Measurements from ENCODE around the gene ADAM11. TPM values are rescaled to one million over a fixed set of nuclear protein-coding genes. Genes with fewer than 3 reads are reported as not detected.
A peak's percentile ranks its signal among the peaks of the same experiment; 100 is the strongest.

Gene ADAM11
- total RNA-seq, 1 donor from 2014 or later = 6.0 TPM

GRCh38 chr17:44770166-44770925 is 11.6 kb downstream of the ADAM11 start:
- H3K4me3 Mint-ChIP-seq = no peak overlapping the region
- no peak for TF ChIP-seq CTCF (conservative IDR thresholded peaks at IDR 0.05)
- no peaks in the 10 kb centered on the region for H3K36me3 Mint-ChIP-seq (ENCODE audit: low read depth)
- no peaks in the 10 kb centered on the region for H3K9me3 Mint-ChIP-seq
- no peak for DNase-seq (ENCODE audit: low read depth, low spot score)
- H3K27ac Mint-ChIP-seq (ENCODE audit: unreplicated experiment) = no peak overlapping the region
- peaks cover 5% of the 10 kb centered on the region for H3K4me1 Mint-ChIP-seq
- no peaks in the 10 kb centered on the region for H3K27me3 Mint-ChIP-seq (ENCODE audit: low read depth)

GRCh38 chr17:44772308-44773045 is 13.7 kb downstream of the ADAM11 start:
- no peak overlapping the region for H3K27ac Mint-ChIP-seq (ENCODE audit: unreplicated experiment)
- H3K27me3 Mint-ChIP-seq (ENCODE audit: low read depth) = peaks cover 9% of the 10 kb centered on the region
- no peak overlapping the region for H3K4me3 Mint-ChIP-seq

GRCh38 chr17:44773140-44773539 is 14.4 kb downstream of the ADAM11 start:
- no peak for TF ChIP-seq CTCF (conservative IDR thresholded peaks at IDR 0.05)
- no peaks in the 10 kb centered on the region for H3K9me3 Mint-ChIP-seq
- DNase-seq (ENCODE audit: low read depth, low spot score) = no peak
- H3K27ac Mint-ChIP-seq (ENCODE audit: unreplicated experiment) = no peak overlapping the region
- no peak overlapping the region for H3K4me3 Mint-ChIP-seq
- H3K4me1 Mint-ChIP-seq = peaks cover 4% of the 10 kb centered on the region
- peaks cover 9% of the 10 kb centered on the region for H3K27me3 Mint-ChIP-seq (ENCODE audit: low read depth)
- H3K36me3 Mint-ChIP-seq (ENCODE audit: low read depth) = no peaks in the 10 kb centered on the region

More at GRCh38 chr17:44772308-44773045, 13.7 kb downstream of the ADAM11 start:
- no peaks in the 10 kb centered on the region for H3K9me3 Mint-ChIP-seq
- no peaks in the 10 kb centered on the region for H3K36me3 Mint-ChIP-seq (ENCODE audit: low read depth)
- TF ChIP-seq CTCF (conservative IDR thresholded peaks at IDR 0.05) = no peak
- no peak for DNase-seq (ENCODE audit: low read depth, low spot score)
- peaks cover 4% of the 10 kb centered on the region for H3K4me1 Mint-ChIP-seq

DNA sequence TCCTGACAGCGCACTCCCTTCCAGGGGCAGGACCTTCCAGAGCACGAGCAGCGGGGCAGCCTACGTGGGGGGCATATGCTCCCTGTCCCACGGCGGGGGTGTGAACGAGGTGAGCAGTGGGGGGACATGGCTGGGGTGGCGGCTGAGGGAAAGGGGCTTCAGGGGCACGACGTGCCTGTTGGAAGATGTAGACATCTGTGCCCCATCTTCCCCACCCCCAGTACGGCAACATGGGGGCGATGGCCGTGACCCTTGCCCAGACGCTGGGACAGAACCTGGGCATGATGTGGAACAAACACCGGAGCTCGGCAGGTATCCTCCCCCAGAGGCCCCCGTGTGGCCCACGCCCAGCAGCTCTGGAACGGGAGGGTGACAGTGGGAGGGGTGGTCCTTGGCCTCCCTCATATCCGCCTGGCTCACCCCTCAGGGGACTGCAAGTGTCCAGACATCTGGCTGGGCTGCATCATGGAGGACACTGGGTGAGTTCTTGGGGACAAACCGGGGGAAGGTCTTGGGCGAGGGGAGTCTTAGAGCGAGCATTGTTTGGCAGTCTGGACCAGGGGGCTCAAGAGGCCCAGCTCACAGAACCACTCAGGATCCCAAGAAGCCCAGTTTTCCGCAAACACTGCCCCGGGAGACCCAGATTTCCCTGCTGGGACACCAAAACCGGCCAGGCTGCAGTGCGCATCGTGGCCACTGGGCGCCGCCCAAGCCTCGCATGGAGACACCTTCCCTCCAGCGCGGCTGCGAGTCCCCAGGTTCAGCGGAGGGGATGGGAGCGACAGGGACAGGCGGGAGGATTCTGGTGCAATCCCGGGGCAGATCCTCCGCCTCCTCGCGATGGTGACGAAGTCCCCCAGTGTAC is 15.7 kb downstream of the ADAM11 start:
- Mint-ChIP-seq H3K9me3 (no peaks in the 10 kb centered on the region), H3K4me3 (peak overlapping the region; percentile 87), H3K27me3 (ENCODE audit: low read depth) (peaks cover 9% of the 10 kb centered on the region), H3K36me3 (ENCODE audit: low read depth) (no peaks in the 10 kb centered on the region), H3K4me1 (peaks cover 10% of the 10 kb centered on the region), H3K27ac (ENCODE audit: unreplicated experiment) (no peak overlapping the region)
- peak; percentile 97 for TF ChIP-seq CTCF (conservative IDR thresholded peaks at IDR 0.05)
- peak; percentile 99 for DNase-seq (ENCODE audit: low read depth, low spot score)

GRCh38 chr17:44775136-44775837 is 16.5 kb downstream of the ADAM11 start:
- H3K4me3 Mint-ChIP-seq = peak overlapping the region; percentile 92
- peak; percentile 10 for TF ChIP-seq CTCF (conservative IDR thresholded peaks at IDR 0.05)
- H3K4me1 Mint-ChIP-seq = peaks cover 10% of the 10 kb centered on the region
- peaks cover 9% of the 10 kb centered on the region for H3K27me3 Mint-ChIP-seq (ENCODE audit: low read depth)
- no peak overlapping the region for H3K27ac Mint-ChIP-seq (ENCODE audit: unreplicated experiment)
- no peak for DNase-seq (ENCODE audit: low read depth, low spot score)
- no peaks in the 10 kb centered on the region for H3K36me3 Mint-ChIP-seq (ENCODE audit: low read depth)
- no peaks in the 10 kb centered on the region for H3K9me3 Mint-ChIP-seq

All from neural crest cell (in vitro differentiated cells).